Spleen (tissue), 3 donors: ENCODE results near the gene ADNP2.

Experiments used
- POLR2A ChIP-seq, 3 donors: fragments of 450-650 bp; IDR thresholded peaks; one replicate each; pipeline ENCODE4 v1.5.1; 2017; ENCODE audit warnings: antibody characterized with exemption in 3 of 3, mild to moderate bottlenecking in 1 of 3
- POLR2AphosphoS5 ChIP-seq, 3 donors: sonication (generic); formaldehyde crosslinking; IDR thresholded peaks; one replicate each; pipeline ENCODE4 v1.5.1; 2017; ENCODE audit warnings: antibody characterized with exemption in 3 of 3

DNA sequence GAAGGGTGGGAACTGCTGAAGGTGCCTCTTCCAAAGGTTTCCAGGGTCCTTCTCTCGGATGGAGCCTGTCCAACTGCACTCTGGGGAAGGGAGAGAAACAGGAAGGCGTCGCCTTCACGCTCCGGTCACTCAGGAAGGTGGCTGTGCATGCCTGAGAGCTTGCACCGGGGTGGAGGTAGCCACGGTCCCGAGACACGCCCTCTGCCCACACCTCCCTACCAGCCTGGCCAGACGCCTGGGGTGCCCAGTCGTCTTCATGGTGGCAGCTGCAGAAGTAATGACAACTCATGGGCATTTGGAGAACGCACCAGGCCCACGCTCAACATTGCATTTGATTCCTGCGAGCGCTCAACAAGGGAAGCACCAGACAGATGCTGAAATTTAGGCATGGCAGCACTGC is 59.9 kb downstream of the ADNP2 start:
- TF ChIP-seq POLR2AphosphoS5 (IDR thresholded peaks at IDR 0.05) = no peak
- no peak for TF ChIP-seq POLR2A (IDR thresholded peaks at IDR 0.05)
